Mononuclear cell (primary cell): ENCODE results near the gene PTPRK. TPM values are rescaled to one million over a fixed set of nuclear protein-coding genes. Genes with fewer than 3 reads are reported as not detected.

ENCODE experiments used
- H3K27me3 ChIP-seq: 2 replicates; pipeline ENCODE4 v1.6.0; 2011; ENCODE audit warnings: low read length, control low read depth; ENCODE audit not compliant: insufficient read depth
- H3K4me1 ChIP-seq: 2 replicates; pipeline ENCODE4 v1.5.1; 2011; ENCODE audit warnings: mild to moderate bottlenecking, low read length, control low read depth; ENCODE audit not compliant: insufficient read depth
- H3K4me3 ChIP-seq: 2 replicates; pipeline ENCODE4 v1.5.1; 2011; ENCODE audit warnings: mild to moderate bottlenecking, low read length, moderate library complexity
- H3K9me3 ChIP-seq: 2 replicates; pipeline ENCODE4 v1.5.1; 2011; ENCODE audit warnings: low read depth, mild to moderate bottlenecking, control low read depth, low read length
- total RNA-seq: library from RNA; depleted of rRNA; stranded (reverse); fragments of >200 nt; gene quantifications from one replicate; pipeline ENCODE4 v1.2.3, GENCODE V29; 2012

PTPRK gene
- total RNA-seq, 1 donor: 3.4 TPM

DNA sequence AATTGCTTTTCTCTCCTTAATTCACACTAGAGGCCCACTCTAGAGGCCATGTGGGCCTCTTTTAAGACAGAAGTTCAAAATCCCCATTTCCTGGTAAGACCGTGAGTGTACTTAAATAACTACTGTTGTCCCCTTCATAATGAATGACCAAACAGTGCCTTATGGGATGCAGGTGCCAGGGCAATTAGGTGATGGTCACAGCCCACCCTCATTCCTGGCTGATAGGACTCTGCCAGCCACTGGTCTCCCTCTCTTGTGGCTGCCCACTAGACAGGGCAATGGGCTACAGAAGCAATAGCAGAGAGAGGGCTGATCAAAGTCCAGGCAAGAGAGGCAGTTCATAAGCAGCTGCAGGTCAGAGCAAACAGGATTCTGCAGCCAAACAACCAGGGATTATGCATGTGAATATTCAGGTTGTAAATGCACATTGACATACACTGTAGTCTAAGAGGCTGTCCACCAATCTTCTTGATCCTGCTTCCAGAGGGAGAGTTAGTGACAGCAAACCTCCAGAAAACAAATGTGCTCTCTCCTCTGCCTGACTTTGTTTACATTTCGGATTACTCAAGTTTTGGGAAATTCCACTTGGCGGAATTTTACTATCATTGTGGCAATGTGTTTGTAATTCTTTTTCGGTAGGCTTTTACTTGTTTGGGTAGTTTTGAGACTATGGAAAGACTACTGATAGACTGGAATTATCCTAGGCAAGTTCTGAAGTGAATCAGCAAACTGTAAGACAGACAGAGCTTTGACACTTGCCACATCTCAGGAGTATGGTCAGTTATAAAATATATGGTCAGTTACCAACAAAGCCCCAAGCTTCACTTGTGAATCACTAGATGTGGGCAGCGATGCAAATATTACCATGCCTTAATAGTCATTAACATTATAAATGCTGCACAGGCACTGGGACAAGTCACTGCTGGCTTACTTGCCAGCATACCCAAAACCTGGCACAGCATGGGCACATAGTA lies 12.8 kb downstream of the PTPRK start:
- Histone ChIP-seq H3K4me3 (no peak overlapping the region), H3K9me3 (no peaks in the 10 kb centered on the region), H3K4me1 (no peaks in the 10 kb centered on the region), H3K27me3 (peaks cover 2% of the 10 kb centered on the region)

DNA sequence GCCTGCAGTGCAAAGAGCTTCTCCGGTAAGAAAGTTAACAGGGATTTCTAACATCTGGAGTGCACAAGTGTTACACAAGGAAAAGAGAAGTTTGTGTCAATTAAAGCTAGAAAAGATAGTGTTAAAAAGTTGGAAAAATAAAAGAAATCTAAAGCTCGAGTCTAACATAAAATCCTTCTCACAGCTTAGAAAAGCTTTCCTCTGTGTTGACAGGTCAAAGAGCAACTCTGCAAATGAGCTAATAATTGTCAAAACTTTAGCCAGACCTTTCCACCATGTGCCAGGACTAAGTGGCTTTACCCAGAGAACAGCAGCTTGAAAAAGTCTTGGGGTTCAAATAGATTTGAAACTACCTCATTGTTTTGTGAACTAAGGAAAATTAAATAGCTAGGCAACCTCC lies 14.8 kb downstream of the PTPRK start:
- Histone ChIP-seq H3K27me3 (no peaks in the 10 kb centered on the region), H3K9me3 (no peaks in the 10 kb centered on the region), H3K4me3 (no peak overlapping the region), H3K4me1 (no peaks in the 10 kb centered on the region)

DNA sequence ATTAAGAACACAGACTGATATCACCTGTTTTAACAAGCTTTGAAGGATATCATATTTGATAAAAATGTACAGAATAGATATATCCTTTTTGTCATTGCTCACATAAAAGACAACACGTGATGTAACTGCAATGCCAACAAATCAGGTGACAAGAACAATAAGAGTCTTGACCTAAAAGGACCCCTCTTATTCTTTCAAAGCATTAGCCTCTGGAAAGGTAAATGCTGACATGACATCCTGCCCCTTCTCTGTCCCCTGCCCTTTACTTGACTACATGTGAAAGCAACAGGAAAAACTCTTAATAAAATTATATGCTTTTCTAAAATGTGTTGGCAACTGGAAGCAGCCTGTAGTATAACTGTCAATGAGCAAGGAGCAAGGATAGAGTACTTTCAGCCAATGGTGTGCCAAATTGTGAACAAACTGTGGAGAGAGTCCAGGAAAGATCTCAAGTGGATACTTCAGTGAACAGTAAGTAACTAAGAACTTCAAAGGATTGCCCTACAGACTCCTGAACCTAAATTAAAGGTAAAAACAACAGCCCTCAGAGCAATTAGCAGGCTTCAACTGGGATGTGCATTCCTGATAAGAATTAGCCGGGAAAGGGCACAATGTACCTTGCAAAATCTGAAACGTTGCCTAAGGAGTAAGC lies 16.3 kb downstream of the PTPRK start:
- Histone ChIP-seq H3K4me1 (no peaks in the 10 kb centered on the region), H3K4me3 (no peak overlapping the region), H3K9me3 (no peaks in the 10 kb centered on the region), H3K27me3 (no peaks in the 10 kb centered on the region)

DNA sequence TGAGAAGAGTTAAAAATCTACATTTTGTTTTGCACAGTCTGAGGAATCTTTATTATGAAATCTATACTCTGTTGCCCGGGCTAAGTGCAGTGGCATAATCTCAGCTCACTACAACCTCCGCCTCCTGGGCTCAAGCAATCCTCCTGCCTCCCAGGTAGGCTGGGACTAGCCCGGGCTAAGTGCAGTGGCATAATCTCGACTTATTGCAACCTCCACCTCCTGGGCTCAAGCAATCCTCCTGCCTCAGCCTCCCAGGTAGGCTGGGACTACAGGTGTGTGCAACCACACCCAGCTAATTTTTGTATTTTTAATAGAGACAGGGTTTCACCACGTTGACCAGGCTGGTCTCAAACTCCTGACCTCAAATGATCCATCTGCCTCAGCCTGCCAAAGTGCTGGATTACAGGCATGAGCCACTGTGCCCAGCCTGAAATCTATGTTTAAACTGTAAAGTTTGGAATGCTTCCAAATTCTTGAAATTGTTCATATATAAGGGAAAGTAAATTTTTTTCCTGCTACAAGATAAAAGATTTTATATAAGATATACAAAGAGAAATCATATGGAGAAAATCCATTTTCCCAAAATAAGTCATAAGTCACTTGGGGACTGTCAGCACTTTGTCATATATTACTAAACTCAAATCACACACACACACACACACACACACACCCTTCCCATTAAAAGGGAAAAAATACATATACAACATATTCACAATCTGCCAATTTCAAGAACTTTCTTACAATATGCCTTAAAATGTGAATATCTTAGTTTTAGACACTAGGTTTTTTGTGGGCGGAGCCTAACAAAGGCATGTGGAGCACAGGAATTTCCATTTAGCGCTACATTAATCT lies 19.4 kb downstream of the PTPRK start:
- Histone ChIP-seq H3K9me3 (no peaks in the 10 kb centered on the region), H3K4me3 (no peak overlapping the region)

DNA sequence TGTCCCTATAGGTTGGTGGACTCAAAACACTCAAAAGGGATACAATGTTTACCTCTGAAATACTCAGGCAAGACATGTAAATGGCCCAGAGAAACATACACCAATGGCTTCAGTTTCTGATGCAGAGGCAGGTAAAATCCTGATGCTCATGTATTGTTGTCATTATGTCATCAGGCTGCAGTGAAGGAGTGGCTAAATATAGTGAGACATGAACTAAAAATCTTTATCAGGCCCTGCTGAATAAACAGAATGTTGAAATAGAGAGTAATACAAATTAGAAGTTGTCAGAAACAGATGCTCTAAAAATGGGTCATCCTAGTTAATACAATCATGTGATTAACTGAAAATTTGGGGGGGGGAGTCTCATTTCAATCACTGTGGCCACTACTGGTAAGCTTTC lies 20.4 kb downstream of the PTPRK start:
- no peaks in the 10 kb centered on the region for H3K9me3 ChIP-seq
- H3K4me3 ChIP-seq: no peak overlapping the region
- no peaks in the 10 kb centered on the region for H3K4me1 ChIP-seq
- H3K27me3 ChIP-seq: no peaks in the 10 kb centered on the region

More for the DNA sequence above, 19.4 kb downstream of the PTPRK start:
- H3K27me3 ChIP-seq: no peaks in the 10 kb centered on the region
- no peaks in the 10 kb centered on the region for H3K4me1 ChIP-seq

DNA sequence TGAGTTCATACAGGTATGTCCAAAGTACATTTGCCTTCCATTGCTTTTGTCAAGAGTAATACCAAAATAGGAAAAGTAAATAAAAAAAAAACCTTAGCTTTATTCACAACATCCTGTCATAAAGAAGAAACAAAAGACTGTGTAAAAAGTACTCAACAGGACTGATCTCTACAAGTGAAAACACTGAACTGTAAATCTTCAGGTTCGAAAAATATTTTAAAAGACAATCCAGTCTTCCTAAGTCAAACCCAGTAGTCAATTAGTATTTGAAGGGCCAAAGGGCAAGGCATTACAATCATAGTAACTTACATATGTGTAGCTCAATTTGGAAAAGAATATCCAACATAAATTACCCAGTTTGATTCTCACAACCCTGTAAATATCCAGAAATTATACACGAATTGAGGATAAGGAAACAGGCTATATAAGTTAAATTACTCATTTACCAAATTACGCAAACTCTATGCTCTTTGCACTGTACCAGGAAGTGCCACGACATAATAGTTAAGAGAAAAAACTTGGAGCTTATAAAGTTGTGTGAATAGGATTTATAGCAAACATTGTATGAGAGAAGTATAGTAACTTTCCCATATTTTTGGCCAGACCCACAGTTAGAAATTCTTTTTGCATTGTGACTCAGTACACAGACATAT lies 21.2 kb downstream of the PTPRK start:
- Histone ChIP-seq H3K4me1 (no peaks in the 10 kb centered on the region), H3K9me3 (no peaks in the 10 kb centered on the region), H3K4me3 (no peak overlapping the region)

DNA sequence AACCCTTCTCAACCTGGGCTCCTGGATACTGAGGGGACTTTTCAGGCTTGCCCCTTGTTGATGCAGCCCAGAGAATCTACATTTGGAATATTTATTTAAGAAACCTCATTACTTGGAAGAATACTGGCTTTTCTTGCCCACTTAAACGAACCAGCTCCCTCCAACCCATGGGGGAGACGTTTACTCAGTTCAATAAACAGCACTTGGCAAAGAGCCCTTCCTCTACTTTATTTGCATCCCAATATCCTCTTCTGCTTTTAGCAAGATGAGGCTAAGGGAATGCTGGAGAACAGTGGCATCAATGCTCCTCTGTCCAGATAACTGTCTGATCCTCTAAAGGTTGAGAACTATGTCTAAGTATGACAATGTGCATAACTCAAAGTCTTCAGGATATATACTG lies 22.2 kb downstream of the PTPRK start:
- H3K27me3 ChIP-seq: no peaks in the 10 kb centered on the region

More for the DNA sequence above, 21.2 kb downstream of the PTPRK start:
- no peaks in the 10 kb centered on the region for H3K27me3 ChIP-seq

DNA sequence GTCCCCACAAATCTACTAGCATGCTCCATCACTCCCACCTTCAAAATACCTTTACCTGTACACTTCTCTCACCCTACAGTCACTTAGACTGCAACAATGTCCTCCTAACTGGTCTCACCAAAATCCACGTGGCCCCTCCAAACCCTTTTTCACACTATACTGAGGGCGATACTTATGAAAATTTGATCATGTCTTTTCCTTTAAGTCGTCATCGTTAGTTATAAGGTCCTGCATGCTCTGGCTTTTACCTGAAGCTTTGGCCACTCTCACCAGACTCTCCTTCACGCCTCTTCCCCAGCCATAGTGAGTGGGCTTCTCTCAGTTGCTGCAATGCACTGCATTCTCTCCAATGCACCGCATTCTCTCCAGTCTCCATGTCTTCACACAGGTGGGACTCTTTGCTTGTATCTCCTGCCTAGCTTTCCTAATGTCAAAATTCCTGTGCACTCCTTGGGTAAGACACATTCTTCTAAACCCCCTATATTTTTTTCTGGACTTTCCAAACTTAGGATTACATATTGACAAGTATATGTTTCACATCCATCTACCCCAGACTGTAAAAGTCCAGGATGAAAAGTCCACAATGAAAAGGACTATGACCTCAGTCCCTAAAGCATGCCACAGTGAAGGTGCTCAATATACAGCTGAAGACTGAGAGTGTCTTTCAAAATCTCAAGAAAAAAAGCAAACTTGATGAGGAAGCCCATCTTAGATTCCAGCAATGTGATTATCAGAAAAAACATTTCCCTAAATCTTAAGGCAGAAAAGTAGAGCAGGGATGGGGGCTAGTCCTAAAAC lies 24.7 kb downstream of the PTPRK start:
- no peaks in the 10 kb centered on the region for H3K9me3 ChIP-seq

More for the DNA sequence above, 22.2 kb downstream of the PTPRK start:
- H3K9me3 ChIP-seq: no peaks in the 10 kb centered on the region
- H3K4me3 ChIP-seq: no peak overlapping the region
- no peaks in the 10 kb centered on the region for H3K4me1 ChIP-seq

DNA sequence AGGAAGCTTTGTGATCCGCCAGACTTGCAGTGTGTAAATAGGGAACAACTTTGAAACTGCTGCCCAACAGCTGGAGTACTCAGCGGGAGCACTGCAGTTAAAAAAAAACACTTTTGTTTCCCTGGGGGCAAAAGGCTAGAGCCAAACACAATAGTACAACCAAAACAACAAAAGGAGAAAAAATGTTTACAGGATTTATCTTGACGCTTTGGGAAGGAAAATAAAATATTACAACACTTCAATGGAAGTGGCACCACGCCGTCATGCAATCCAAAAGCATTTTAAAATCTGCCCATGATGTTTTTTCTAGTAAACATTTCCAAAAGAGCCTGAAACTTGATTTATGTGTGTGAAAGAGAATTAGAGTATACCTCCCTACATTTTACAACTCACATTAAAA lies 26.0 kb downstream of the PTPRK start:
- H3K9me3 ChIP-seq: no peaks in the 10 kb centered on the region
- H3K4me1 ChIP-seq: no peaks in the 10 kb centered on the region
- no peaks in the 10 kb centered on the region for H3K27me3 ChIP-seq
- no peak overlapping the region for H3K4me3 ChIP-seq

More for the DNA sequence above, 24.7 kb downstream of the PTPRK start:
- Histone ChIP-seq H3K27me3 (no peaks in the 10 kb centered on the region), H3K4me1 (no peaks in the 10 kb centered on the region), H3K4me3 (no peak overlapping the region)

DNA sequence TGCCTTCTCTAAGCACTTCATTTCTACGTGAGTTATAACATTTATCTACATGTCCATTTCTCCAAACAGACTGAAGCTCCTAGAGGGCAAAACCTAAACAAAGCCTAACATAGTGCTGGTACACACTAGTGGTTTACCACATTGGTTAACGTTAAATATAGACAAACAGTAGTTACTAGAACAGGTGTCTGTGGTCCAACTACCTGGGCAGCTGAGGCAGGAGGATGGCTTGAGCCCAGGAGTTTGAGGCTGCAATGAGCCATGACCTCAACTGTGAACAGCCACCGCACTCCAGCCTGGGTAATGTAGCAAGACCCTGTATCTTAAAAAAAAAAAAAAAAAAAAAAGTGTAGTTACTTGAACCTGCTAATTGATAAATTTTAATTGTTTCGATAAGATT lies 26.5 kb downstream of the PTPRK start:
- H3K27me3 ChIP-seq: no peaks in the 10 kb centered on the region
- no peaks in the 10 kb centered on the region for H3K9me3 ChIP-seq
- H3K4me1 ChIP-seq: no peaks in the 10 kb centered on the region
- H3K4me3 ChIP-seq: no peak overlapping the region

DNA sequence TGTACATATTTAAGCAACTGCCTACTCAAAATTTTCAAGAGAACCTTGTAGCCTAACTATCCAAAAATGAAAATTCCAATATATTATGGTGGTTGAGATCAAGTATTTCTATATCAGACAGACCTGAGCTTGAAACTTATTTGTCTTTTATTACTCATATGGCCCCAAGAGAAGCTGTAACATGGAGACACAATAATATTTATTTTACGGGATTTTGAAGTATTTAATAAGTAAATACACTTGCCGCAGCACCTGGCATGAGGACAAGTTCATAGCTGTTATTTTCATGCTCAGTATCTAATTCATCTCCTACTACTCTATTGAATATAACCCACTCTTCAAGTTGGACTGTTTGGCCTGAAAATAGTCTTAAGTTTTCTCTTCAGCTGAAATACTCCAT lies 28.0 kb downstream of the PTPRK start:
- H3K27me3 ChIP-seq: no peaks in the 10 kb centered on the region
- H3K4me1 ChIP-seq: no peaks in the 10 kb centered on the region
- H3K9me3 ChIP-seq: no peaks in the 10 kb centered on the region
- no peak overlapping the region for H3K4me3 ChIP-seq

DNA sequence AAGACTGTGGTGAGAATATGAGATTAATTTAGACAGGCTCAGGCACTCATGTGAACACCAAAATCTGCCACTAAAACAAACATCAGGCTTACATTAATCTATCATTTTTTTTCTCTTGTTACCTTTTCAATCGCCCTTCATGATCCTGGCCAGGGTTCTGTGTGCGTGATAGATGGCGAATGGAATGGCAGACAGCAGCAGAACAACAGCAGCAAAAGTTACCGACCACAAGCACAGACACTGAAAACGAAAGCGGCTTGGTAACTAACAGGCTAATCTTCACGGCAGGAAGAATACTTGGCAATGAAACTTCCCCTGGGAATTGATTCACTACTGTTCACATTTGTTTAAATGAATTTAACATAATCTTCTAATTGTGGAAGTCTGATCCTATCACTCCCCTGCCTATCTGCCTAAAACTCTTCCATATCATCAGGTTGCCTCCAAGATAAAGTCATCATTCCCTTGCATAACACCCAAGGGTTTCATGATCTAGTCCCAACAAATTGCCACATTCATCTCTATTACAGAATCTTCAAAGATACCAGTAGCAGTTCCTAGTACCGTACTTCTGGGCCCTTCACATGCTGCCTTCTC lies 28.7 kb downstream of the PTPRK start:
- Histone ChIP-seq H3K4me1 (no peaks in the 10 kb centered on the region), H3K9me3 (no peaks in the 10 kb centered on the region), H3K4me3 (no peak overlapping the region), H3K27me3 (no peaks in the 10 kb centered on the region)

DNA sequence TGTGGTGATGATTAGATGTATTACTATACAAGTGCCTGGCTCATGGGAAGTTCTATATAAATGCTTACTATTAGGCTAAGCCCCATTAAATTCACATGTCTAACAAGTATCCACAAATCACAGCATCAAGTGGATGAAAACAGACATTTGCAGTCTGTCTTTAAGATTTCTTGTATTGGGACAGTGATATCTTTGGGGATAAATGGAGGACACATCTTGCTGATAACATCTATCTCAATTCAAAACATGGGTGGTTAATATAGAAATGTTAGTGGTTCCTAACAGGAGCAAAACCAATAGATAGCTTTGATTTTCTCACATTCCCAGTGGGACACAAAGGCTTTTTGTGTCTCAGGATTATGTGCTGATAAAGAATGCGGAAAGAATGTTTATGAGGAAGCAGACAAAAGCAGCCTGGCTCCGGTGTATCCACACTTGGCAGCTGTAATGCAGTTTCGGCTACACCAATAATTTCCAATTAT lies 29.3 kb downstream of the PTPRK start:
- Histone ChIP-seq H3K4me3 (no peak overlapping the region), H3K9me3 (no peaks in the 10 kb centered on the region)

More for the DNA sequence above, 29.3 kb downstream of the PTPRK start:
- Histone ChIP-seq H3K4me1 (no peaks in the 10 kb centered on the region), H3K27me3 (no peaks in the 10 kb centered on the region)
